SK-N-SH treated with all-trans-retinoic acid at 6 μM for 48 hours (cell line): ENCODE results near the gene MYH3.

Experiments used
- ARNTL ChIP-seq: fragments of 450-650 bp; formaldehyde crosslinking; IDR thresholded peaks from 2 replicates; pipeline ENCODE4 v1.5.0; 2020; ENCODE audit warnings: low read depth, mild to moderate bottlenecking, moderate library complexity, borderline replicate concordance
- ESRRG ChIP-seq: fragments of 250-450 bp; sonication (Bioruptor Pico); IDR thresholded peaks from 2 replicates; pipeline ENCODE4 v1.6.1; 2021; ENCODE audit warnings: mild to moderate bottlenecking
- OSR1 ChIP-seq: fragments of 250-450 bp; sonication (Bioruptor Pico); IDR thresholded peaks from 2 replicates; pipeline ENCODE4 v1.8.0; 2022; ENCODE audit warnings: moderate library complexity, mild to moderate bottlenecking, inconsistent platforms
- SNAI2 ChIP-seq: fragments of 250-450 bp; sonication (Bioruptor Pico); IDR thresholded peaks from 2 replicates; pipeline ENCODE4 v1.5.0; 2020; ENCODE audit warnings: mild to moderate bottlenecking, moderate library complexity
- TCF4 ChIP-seq: fragments of 250-450 bp; sonication (Bioruptor Pico); IDR thresholded peaks from 2 replicates; pipeline ENCODE4 v1.8.0; 2021; ENCODE audit warnings: mild to moderate bottlenecking, moderate library complexity, borderline replicate concordance
- ZC3H10 ChIP-seq: fragments of 250-450 bp; sonication (Bioruptor Pico); IDR thresholded peaks from 2 replicates; pipeline ENCODE4 v1.5.1; 2021; ENCODE audit warnings: mild to moderate bottlenecking, moderate library complexity
- TF ChIP-seq, protein P1 (sequence below): fragments of 250-450 bp; sonication (Bioruptor Pico); IDR thresholded peaks from 2 replicates; pipeline ENCODE4 v1.5.1; 2020; ENCODE audit warnings: low read depth, mild to moderate bottlenecking, moderate library complexity

DNA sequence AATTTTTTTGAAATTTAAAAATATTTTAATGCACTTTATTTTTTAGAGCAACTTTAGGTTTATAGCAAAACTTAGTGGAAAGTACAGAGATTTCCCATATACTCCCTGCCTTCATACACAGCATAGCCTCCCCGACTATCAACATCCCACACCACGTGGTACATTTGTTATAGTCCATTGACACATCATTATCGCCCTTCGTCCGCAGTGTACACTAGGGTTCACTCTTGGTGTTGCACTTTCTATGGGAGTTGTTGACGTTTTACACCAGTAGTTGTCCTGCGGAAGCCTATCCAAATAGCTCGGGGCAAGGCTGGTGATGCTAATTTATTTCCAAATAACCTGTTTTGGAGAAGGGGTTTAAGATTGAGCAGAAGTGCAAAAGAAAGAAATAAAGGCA is 52.6 kb downstream of the MYH3 start:
- TF ChIP-seq, protein P1, sequence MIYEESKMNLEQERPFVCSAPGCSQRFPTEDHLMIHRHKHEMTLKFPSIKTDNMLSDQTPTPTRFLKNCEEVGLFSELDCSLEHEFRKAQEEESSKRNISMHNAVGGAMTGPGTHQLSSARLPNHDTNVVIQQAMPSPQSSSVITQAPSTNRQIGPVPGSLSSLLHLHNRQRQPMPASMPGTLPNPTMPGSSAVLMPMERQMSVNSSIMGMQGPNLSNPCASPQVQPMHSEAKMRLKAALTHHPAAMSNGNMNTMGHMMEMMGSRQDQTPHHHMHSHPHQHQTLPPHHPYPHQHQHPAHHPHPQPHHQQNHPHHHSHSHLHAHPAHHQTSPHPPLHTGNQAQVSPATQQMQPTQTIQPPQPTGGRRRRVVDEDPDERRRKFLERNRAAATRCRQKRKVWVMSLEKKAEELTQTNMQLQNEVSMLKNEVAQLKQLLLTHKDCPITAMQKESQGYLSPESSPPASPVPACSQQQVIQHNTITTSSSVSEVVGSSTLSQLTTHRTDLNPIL = no peak
- TF ChIP-seq SNAI2 (CRISPR knock-in tag) (no peak), ZC3H10 (no peak), ARNTL (CRISPR knock-in tag) (no peak), OSR1 (CRISPR knock-in tag) (no peak), TCF4 (CRISPR knock-in tag) (no peak), ESRRG (CRISPR knock-in tag) (no peak)
